Ovary (tissue), 9 donors: ENCODE data around the gene PRAC1. TPM values are rescaled to one million over a fixed set of nuclear protein-coding genes. Genes with fewer than 3 reads are reported as not detected.
"Not testable (repeated sequence)": the region's sequence is repeated elsewhere in the genome, so short reads cannot be mapped to it uniquely, and the experiment has no call there.

Source experiments
- DNase-seq, 5 donors: peaks; one replicate each; pipeline ENCODE4 v3.0.0-alpha.2; 2019 to 2020
- H3K27ac ChIP-seq, 2 donors: fragments of 200-600 bp; one replicate each; pipeline versions ENCODE4 v1.5.1 to v1.8.0; 2019 to 2022
- H3K27me3 ChIP-seq: fragments of 200-600 bp; one replicate; pipeline ENCODE4 v1.8.0; 2022
- H3K36me3 ChIP-seq: fragments of 200-600 bp; sonication (generic); one replicate; pipeline ENCODE4 v1.5.1; 2019
- H3K4me1 ChIP-seq: one replicate; pipeline ENCODE4 v1.8.1; 2013; ENCODE audit warnings: mild to moderate bottlenecking, moderate library complexity; ENCODE audit not compliant: insufficient read depth
- H3K4me3 ChIP-seq: fragments of 200-600 bp; sonication (generic); one replicate; pipeline ENCODE4 v1.5.1; 2017
- H3K9me3 ChIP-seq, 2 donors: fragments of 200-600 bp in 1 of 2; sonication (generic) in 1 of 2; one replicate each; pipeline versions ENCODE4 v1.5.1 to v1.8.1; 2013 to 2019; ENCODE audit warnings: mild to moderate bottlenecking in 1 of 2, moderate library complexity in 1 of 2
- EP300 ChIP-seq: sonication (generic); formaldehyde crosslinking; IDR thresholded peaks from one replicate; pipeline ENCODE4 v1.6.1; 2017; ENCODE audit warnings: antibody characterized with exemption
- POLR2A ChIP-seq: fragments of 450-650 bp; IDR thresholded peaks from one replicate; pipeline ENCODE4 v1.6.1; 2017; ENCODE audit warnings: antibody characterized with exemption, mild to moderate bottlenecking, moderate library complexity
- WGBS, 3 donors: extraction: QIAGEN DNeasy Blood & Tissue Kit in 1 of 3; methylation state at CpG; one replicate each; pipeline versions ENCODE4 v1.1.5 to v1.1.7; 2013 to 2017; 5-methylcytosine and 5-hydroxymethylcytosine counted together
- intact Hi-C, 4 donors: fragments of 100-400 bp; cut with DNase I; formaldehyde crosslinking; loops; one replicate each; pipeline versions ENCODE4 v1.11.0 to v1.15.1; 2022 to 2023
- polyA plus RNA-seq, 2 donors: library from polyadenylated mRNA; stranded (reverse); fragments of 200-250 nt in 1 of 2; fragments of 350-450 nt in 1 of 2; fragmentation: Illumina TruSeq in 1 of 2; extraction: RNeasy Lipid Tissue Mini Kit (QIAGEN cat#74804) in 1 of 2; gene quantifications; one replicate each; pipeline ENCODE4 v1.2.3, GENCODE V29; 2013 to 2014
- total RNA-seq, 7 donors: library from RNA; depleted of rRNA in 2 of 7; stranded (reverse); fragments of >200 nt in 2 of 7; fragmentation: NEBNext Ultra II Directional in 3 of 7; extraction: Animal tissue kit (Norgen Biotek cat#: 25700) in 3 of 7; gene quantifications; one replicate each; pipeline versions ENCODE4 v1.1.0 to v1.2.4, GENCODE V29; 2016 to 2023
- TF ChIP-seq, protein P1 (sequence below), 3 donors: fragments of 450-650 bp in 2 of 3; fragments of 200-600 bp in 1 of 3; IDR thresholded peaks; one replicate each; pipeline versions ENCODE4 v1.5.1 to v1.8.0; 2016 to 2022; ENCODE audit warnings: antibody characterized with exemption in 3 of 3, mild to moderate bottlenecking in 1 of 3
- donor health status: DM: no; HTN: no; CAD: no; lungs with moderate emphysema.
- donor health status: DM: no; HTN: no; CAD: no.
- donor health status: Bipolar disorder and iron deficiency.
- donor health status: DM: yes; HTN: yes; CAD: no.
- donor health status: DM: no; HTN: no; CAD: no.
- donor health status: DM: yes; HTN: yes; CAD: no.

PRAC1 gene
- total and polyA plus RNA-seq, 9 donors = not detected

DNA sequence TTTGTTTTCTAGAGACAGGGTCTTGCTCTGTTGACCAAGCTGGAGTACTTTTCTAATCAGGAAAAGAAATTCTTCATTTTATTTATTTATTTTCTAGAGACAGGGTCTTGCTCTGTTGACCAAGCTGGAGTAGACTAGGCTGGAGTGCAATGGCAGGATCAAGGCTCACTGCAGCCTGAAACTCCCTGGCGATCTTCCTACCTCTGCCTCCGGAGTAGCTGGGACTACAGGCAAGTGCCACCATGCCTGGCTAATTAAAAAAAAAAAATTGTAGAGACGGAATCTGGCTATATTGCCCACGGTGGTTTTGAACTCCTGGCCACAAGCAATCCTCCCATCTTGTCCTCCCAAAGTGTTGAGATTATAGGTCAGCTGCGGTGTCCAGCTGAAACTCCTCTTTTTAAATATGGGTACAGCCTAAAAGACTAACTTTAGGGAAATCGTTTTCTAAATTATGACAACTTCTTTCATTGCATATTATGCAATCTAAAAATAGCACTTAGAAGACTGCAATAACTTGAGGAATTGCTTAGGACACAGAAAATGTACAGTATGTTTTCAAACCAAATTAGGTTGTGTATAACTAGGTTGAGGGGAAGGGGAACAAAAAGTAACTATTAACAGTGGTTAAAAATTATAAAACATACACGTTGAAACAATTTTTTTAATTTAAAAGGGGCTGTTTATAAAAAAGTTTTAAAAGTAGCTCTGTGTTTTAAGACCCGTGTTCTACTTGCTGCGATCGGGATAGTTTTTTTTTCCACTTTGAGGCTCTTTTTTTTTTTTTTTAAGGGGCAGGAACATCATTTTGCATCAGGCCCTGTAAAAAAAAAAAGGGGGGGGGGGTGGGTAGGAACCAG lies 4.7 kb downstream of the PRAC1 start:
- intact Hi-C loops = no loop called here
- Histone ChIP-seq H3K27ac (no peak overlapping the region), H3K9me3 (peaks cover 0 to 4% of the 10 kb centered on the region in 2 donors), H3K36me3 (no peaks in the 10 kb centered on the region), H3K4me1 (no peaks in the 10 kb centered on the region), H3K27me3 (no peaks in the 10 kb centered on the region), H3K4me3 (no peak overlapping the region)
- 10 to 17% (median 12%) methylated on average over 10 of the region's 10 CpGs for WGBS, 3 donors
- DNase-seq = no peak
- no peak for TF ChIP-seq POLR2A
- TF ChIP-seq EP300 = no peak
- TF ChIP-seq, protein P1, sequence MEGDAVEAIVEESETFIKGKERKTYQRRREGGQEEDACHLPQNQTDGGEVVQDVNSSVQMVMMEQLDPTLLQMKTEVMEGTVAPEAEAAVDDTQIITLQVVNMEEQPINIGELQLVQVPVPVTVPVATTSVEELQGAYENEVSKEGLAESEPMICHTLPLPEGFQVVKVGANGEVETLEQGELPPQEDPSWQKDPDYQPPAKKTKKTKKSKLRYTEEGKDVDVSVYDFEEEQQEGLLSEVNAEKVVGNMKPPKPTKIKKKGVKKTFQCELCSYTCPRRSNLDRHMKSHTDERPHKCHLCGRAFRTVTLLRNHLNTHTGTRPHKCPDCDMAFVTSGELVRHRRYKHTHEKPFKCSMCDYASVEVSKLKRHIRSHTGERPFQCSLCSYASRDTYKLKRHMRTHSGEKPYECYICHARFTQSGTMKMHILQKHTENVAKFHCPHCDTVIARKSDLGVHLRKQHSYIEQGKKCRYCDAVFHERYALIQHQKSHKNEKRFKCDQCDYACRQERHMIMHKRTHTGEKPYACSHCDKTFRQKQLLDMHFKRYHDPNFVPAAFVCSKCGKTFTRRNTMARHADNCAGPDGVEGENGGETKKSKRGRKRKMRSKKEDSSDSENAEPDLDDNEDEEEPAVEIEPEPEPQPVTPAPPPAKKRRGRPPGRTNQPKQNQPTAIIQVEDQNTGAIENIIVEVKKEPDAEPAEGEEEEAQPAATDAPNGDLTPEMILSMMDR (IDR thresholded peaks at IDR 0.05) = no peak

DNA sequence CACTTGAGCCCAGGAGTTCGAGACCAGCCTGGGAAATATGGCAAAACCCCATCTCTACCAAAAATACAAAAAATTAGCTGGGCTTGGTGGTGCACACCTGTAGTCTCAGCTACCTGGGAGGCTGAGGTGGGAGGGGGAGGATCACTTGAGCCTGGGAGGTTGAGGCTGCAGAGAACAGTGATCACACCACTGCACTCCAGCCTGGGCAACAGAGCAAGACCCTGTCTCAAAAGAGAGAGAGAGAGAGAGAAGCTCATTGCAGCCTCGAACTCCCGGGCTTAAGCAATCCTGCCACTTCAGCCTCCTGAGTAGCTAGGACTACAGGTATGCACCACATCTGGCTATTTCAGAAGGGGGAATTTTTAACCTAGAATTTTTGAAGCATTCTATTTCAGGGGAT lies 5.8 kb downstream of the PRAC1 start:
- H3K4me3 ChIP-seq, H3K27me3 ChIP-seq, H3K27ac ChIP-seq, H3K9me3 ChIP-seq, H3K4me1 ChIP-seq, H3K36me3 ChIP-seq, DNase-seq, intact Hi-C loops: not testable (repeated sequence)
- 61 to 79% (median 67%) methylated on average over 3 of the region's 3 CpGs for WGBS, 3 donors

DNA sequence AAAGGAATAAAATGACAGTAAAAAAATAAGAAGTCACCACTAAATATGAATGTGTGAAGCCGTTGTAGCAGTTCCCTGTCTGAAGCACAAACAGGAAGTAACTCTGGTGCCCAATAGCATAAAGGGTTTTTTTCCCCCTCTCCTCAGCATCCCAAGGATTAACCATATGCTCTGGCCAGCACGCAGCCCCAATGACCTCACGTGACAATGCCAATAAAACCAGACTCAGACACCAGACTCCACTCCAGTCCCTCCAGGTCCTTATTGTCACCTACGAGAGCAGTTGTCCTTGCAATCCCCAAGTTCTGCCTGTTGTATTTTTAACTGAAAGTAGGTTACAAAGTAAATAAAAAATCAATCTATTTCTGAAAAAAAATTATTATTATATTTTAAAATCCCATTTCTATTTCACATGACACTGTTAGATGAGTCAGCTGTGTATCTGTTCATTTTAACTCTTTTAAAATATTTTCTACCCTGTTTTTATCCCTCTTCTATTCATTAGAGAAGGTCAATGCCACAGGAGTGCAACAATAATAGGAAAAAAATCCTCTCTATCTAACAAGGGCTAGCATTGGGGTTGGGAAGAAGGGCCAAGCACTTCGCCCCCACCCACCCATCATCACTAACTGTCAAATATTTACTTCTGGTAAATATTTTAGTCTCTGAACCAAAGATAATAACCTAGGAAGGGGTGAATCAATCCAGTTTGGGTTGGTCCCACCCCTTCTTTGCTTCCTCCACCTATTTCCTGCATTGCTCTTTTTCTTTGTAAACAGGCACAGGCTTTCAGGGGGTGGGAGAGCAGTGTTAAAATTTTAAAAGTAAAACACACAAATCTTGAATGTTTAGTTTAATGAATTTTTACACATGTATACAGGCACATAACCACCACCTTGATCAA lies 6.6 kb downstream of the PRAC1 start:
- TF ChIP-seq, protein P1 (IDR thresholded peaks at IDR 0.05) = no peak
- no peak for TF ChIP-seq EP300
- TF ChIP-seq POLR2A = no peak
- 16 to 23% (median 16%) methylated on average over 5 of the region's 5 CpGs for WGBS, 3 donors
- Histone ChIP-seq H3K27me3 (no peaks in the 10 kb centered on the region), H3K4me3 (no peak overlapping the region), H3K9me3 (peaks cover 0 to 4% of the 10 kb centered on the region in 2 donors), H3K36me3 (no peaks in the 10 kb centered on the region), H3K27ac (no peak overlapping the region), H3K4me1 (no peaks in the 10 kb centered on the region)
- intact Hi-C loops = no loop called here
- no peak for DNase-seq

DNA sequence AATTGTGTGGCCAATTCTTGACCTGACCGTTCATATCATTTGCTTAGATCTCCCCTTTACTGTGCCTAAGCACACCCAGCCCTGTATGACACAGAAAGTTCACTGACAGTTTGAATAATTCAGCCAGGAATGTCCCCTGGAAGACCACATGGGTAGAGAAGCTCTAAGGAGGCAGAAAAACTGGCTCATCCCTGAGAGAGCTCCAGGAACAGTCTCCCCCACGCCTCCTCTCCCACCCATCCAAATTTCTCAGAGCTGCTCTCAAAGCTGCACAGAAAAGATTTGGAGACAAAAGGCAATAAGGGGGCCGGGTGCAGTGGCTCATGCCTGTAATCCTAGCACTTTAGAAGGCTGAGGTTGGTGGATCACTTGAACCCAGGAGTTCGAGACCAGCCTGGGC lies 11.2 kb downstream of the PRAC1 start:
- 51 to 64% (median 55%) methylated on average over 4 of the region's 4 CpGs for WGBS, 3 donors
- no peaks in the 10 kb centered on the region for H3K9me3 ChIP-seq
- TF ChIP-seq POLR2A (no peak), EP300 (no peak)
- TF ChIP-seq, protein P1 (IDR thresholded peaks at IDR 0.05) = no peak
- no peaks in the 10 kb centered on the region for H3K4me1 ChIP-seq
- DNase-seq = no peak
- H3K27me3 ChIP-seq = no peaks in the 10 kb centered on the region
- intact Hi-C loops = no loop called here
- H3K36me3 ChIP-seq = no peaks in the 10 kb centered on the region
- H3K4me3 ChIP-seq = no peak overlapping the region
- no peak overlapping the region for H3K27ac ChIP-seq
